HepG2 (cell line): ENCODE results near the gene IMPDH1.

Source experiments
- BCL3 ChIP-seq: sonication (generic); formaldehyde crosslinking; IDR thresholded peaks from 2 replicates; pipeline ENCODE4 v1.5.1; 2020; ENCODE audit warnings: mild to moderate bottlenecking, missing genetic modification reagents, moderate library complexity
- HNRNPLL ChIP-seq: fragments of 200-400 bp; formaldehyde crosslinking; IDR thresholded peaks from 2 replicates; pipeline ENCODE4 v1.6.1; 2017; ENCODE audit warnings: mild to moderate bottlenecking, low read depth, low read length; ENCODE audit not compliant: poor library complexity, severe bottlenecking
- MXI1 ChIP-seq: IDR thresholded peaks from 3 replicates; pipeline ENCODE4 v1.6.1; 2012; ENCODE audit warnings: low read depth, low read length, inconsistent platforms, borderline replicate concordance
- NFIB ChIP-seq: sonication (generic); formaldehyde crosslinking; IDR thresholded peaks from 2 replicates; pipeline ENCODE4 v1.9.0; 2021; ENCODE audit warnings: missing genetic modification reagents, mild to moderate bottlenecking, borderline replicate concordance
- POGZ ChIP-seq: sonication (generic); formaldehyde crosslinking; IDR thresholded peaks from 2 replicates; pipeline ENCODE4 v1.4.0; 2020; ENCODE audit warnings: mild to moderate bottlenecking, missing genetic modification reagents
- POLR2A ChIP-seq, 2 experiments: IDR thresholded peaks; 2 replicates each; pipeline ENCODE4 v1.6.1; 2011; ENCODE audit warnings: low read depth in 2 of 2, low read length in 2 of 2, mild to moderate bottlenecking in 1 of 2, moderate library complexity in 1 of 2; ENCODE audit not compliant: insufficient read depth in 1 of 2
- SALL1 ChIP-seq: sonication (generic); formaldehyde crosslinking; IDR thresholded peaks from 2 replicates; pipeline ENCODE4 v1.8.0; 2022; ENCODE audit warnings: mild to moderate bottlenecking, missing genetic modification reagents
- SOX6 ChIP-seq, 2 experiments: fragments of 450-650 bp in 1 of 2; sonication (generic) in 1 of 2; formaldehyde crosslinking in 1 of 2; IDR thresholded peaks; 2 replicates each; pipeline versions ENCODE4 v1.4.0 to v1.6.1; 2017 to 2020; ENCODE audit warnings: antibody characterized with exemption in 1 of 2, mild to moderate bottlenecking in 1 of 2, missing genetic modification reagents in 1 of 2
- THAP11 ChIP-seq: IDR thresholded peaks from 2 replicates; pipeline ENCODE4 v1.6.1; 2016; ENCODE audit warnings: missing biosample characterization, missing genetic modification reagents
- TF ChIP-seq, protein P1 (sequence below): sonication (generic); formaldehyde crosslinking; IDR thresholded peaks from 2 replicates; pipeline ENCODE4 v1.5.0; 2020; ENCODE audit warnings: mild to moderate bottlenecking, missing genetic modification reagents, moderate library complexity
- TF ChIP-seq, protein P2 (sequence below): sonication (generic); formaldehyde crosslinking; IDR thresholded peaks from 2 replicates; pipeline ENCODE4 v1.8.0; 2022; ENCODE audit warnings: mild to moderate bottlenecking, missing genetic modification reagents, moderate library complexity

DNA sequence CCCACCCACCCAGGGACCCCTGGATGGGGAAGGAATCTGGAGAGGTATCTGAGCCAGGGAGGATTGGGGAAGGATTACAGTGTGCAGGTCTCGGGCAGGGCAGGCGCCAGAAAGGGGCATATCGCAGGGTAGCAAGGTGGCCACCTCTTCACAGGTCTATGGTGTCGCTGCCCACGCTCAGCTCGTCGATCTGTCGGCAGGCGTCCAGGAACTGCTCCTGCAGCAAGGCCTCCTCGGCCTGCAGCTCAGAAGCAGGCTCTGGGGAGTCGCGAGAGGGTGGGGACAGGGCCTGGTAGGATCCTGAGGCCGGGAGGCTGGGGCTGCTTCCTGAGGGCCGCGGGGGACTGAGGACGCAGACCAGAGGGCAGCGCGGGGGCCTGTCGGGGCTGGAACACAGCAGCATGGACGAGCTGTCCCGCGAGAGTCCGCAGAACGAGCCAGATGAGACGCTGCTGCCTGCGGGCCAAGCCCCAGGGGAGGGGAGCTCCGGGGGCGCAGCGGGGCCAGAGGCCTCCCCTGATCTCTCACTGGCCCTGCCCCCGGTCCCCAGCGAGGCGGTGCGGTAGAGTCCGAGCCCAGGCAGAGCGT lies 59.0 kb downstream of the IMPDH1 start:
- TF ChIP-seq SALL1 (CRISPR knock-in tag) (no peak), HNRNPLL (no peak), POGZ (no peak), BCL3 (no peak), MXI1 (no peak), SOX6 (IDR thresholded peaks at IDR 0.05) (no peak), SOX6 (CRISPR knock-in tag; IDR thresholded peaks at IDR 0.05) (no peak), NFIB (CRISPR knock-in tag) (no peak), THAP11 (CRISPR knock-in tag) (no peak), POLR2A (IDR thresholded peaks at IDR 0.05; ENCODE audit: insufficient read depth in 1 of 2, low read depth in 2 of 2, low read length in 2 of 2) (no peak)
- TF ChIP-seq, protein P1, sequence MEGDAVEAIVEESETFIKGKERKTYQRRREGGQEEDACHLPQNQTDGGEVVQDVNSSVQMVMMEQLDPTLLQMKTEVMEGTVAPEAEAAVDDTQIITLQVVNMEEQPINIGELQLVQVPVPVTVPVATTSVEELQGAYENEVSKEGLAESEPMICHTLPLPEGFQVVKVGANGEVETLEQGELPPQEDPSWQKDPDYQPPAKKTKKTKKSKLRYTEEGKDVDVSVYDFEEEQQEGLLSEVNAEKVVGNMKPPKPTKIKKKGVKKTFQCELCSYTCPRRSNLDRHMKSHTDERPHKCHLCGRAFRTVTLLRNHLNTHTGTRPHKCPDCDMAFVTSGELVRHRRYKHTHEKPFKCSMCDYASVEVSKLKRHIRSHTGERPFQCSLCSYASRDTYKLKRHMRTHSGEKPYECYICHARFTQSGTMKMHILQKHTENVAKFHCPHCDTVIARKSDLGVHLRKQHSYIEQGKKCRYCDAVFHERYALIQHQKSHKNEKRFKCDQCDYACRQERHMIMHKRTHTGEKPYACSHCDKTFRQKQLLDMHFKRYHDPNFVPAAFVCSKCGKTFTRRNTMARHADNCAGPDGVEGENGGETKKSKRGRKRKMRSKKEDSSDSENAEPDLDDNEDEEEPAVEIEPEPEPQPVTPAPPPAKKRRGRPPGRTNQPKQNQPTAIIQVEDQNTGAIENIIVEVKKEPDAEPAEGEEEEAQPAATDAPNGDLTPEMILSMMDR (CRISPR knock-in tag), result no peak
- TF ChIP-seq, protein P2, sequence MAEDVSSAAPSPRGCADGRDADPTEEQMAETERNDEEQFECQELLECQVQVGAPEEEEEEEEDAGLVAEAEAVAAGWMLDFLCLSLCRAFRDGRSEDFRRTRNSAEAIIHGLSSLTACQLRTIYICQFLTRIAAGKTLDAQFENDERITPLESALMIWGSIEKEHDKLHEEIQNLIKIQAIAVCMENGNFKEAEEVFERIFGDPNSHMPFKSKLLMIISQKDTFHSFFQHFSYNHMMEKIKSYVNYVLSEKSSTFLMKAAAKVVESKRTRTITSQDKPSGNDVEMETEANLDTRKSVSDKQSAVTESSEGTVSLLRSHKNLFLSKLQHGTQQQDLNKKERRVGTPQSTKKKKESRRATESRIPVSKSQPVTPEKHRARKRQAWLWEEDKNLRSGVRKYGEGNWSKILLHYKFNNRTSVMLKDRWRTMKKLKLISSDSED (CRISPR knock-in tag), result no peak
